Thoracic aorta (tissue), 2 donors: ENCODE measurements around the gene GGA3. TPM values are rescaled to one million over a fixed set of nuclear protein-coding genes. Genes with fewer than 3 reads are reported as not detected.
"Not testable (repeated sequence)": the region's sequence is repeated elsewhere in the genome, so short reads cannot be mapped to it uniquely, and the experiment has no call there.

Experiments
- ATAC-seq: fragments of 150-250 bp; one replicate; pipeline ENCODE4 v1.8.0; 2017; ENCODE audit warnings: low read depth; ENCODE audit not compliant: insufficient number of reproducible peaks, low FRiP score
- DNase-seq: peaks from one replicate; pipeline ENCODE4 v3.0.0-alpha.2; 2020; ENCODE audit warnings: low spot score
- H3K27ac ChIP-seq, 2 donors: fragments of 200-600 bp; sonication (generic); 1 replicate in 1 of 2; 2 replicates in 1 of 2; pipeline ENCODE4 v1.5.1; 2016; ENCODE audit warnings: mild to moderate bottlenecking in 2 of 2, moderate library complexity in 2 of 2
- H3K27me3 ChIP-seq: fragments of 200-600 bp; sonication (generic); replicated peaks from 2 replicates; pipeline ENCODE4 v1.6.0; 2016; ENCODE audit warnings: mild to moderate bottlenecking; ENCODE audit not compliant: insufficient read depth
- H3K36me3 ChIP-seq: fragments of 200-600 bp; sonication (generic); one replicate; pipeline ENCODE4 v1.5.1; 2016
- H3K4me1 ChIP-seq, 2 donors: fragments of 200-600 bp; sonication (generic); 1 replicate in 1 of 2; 2 replicates in 1 of 2; pipeline versions ENCODE4 v1.5.1 to v1.6.0; 2016; ENCODE audit warnings: low read depth in 2 of 2, mild to moderate bottlenecking in 1 of 2; ENCODE audit not compliant: control insufficient read depth in 1 of 2
- H3K4me3 ChIP-seq: fragments of 200-600 bp; sonication (generic); 2 replicates; pipeline ENCODE4 v1.5.1; 2016; ENCODE audit warnings: mild to moderate bottlenecking
- H3K9me3 ChIP-seq: fragments of 200-600 bp; sonication (generic); 2 replicates; pipeline ENCODE4 v1.5.1; 2016
- total RNA-seq, 2 donors: library from RNA; depleted of rRNA; stranded (reverse); fragments of >200 nt; gene quantifications; one replicate each; pipeline versions ENCODE4 v1.1.0 to v1.2.3, GENCODE V29; 2016
- TF ChIP-seq, protein P1 (sequence below): fragments of 200-600 bp; sonication (generic); IDR thresholded peaks from one replicate; pipeline ENCODE4 v1.5.1; 2019; ENCODE audit warnings: antibody characterized with exemption

Gene GGA3
- total RNA-seq, 2 donors from 2014 or later, result 33.3 to 41.9 TPM

DNA sequence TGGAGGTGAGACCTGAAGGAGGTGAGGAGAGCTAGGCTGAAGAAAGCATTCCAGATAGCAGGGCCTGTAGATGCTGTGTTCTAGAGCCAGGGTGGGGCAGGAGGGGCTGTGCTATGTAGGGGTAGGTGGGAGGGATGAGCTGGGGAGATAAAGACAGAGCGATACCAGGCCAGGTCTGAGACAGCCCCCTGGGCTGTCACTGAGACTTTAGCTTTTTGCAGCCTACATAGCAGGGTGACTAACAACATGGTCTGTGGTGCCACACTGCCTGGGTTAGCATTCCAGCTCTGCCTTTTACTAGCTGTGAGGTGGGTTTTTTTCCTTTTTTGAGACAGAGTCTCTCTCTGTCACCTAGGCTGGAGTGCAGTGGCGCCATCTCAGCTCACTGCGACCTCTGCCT is 41.6 kb downstream of the GGA3 start:
- no peak for ATAC-seq

DNA sequence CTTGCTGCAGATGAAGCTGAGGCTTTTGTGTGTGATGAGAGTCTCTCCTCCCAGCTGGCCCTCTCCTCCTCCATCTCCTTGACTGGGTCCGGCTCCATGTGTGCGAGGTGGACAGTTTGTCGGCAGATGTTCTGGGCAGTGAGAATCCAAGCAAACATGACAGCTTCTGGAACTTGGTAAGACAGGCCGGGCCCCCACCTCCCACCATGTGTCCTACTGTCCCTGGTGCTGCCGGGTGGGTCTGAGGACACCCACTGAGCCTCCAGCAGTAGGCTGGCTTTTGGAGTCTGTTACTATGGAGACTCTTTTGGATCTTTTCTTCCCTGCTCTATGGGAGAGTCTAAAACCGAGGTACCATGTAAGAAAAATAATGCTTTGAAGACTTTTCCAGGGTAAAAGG is 43.3 kb downstream of the GGA3 start:
- no peak for ATAC-seq
- Histone ChIP-seq H3K4me3 (no peak overlapping the region), H3K36me3 (peaks cover 54% of the 10 kb centered on the region), H3K27me3 (no peaks in the 10 kb centered on the region), H3K4me1 (no peaks in the 10 kb centered on the region), H3K27ac (no peak overlapping the region), H3K9me3 (no peaks in the 10 kb centered on the region)
- no peak for DNase-seq
- TF ChIP-seq, protein P1, sequence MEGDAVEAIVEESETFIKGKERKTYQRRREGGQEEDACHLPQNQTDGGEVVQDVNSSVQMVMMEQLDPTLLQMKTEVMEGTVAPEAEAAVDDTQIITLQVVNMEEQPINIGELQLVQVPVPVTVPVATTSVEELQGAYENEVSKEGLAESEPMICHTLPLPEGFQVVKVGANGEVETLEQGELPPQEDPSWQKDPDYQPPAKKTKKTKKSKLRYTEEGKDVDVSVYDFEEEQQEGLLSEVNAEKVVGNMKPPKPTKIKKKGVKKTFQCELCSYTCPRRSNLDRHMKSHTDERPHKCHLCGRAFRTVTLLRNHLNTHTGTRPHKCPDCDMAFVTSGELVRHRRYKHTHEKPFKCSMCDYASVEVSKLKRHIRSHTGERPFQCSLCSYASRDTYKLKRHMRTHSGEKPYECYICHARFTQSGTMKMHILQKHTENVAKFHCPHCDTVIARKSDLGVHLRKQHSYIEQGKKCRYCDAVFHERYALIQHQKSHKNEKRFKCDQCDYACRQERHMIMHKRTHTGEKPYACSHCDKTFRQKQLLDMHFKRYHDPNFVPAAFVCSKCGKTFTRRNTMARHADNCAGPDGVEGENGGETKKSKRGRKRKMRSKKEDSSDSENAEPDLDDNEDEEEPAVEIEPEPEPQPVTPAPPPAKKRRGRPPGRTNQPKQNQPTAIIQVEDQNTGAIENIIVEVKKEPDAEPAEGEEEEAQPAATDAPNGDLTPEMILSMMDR, result no peak

More for the DNA sequence above, 41.6 kb downstream of the GGA3 start:
- no peak overlapping the region for H3K4me3 ChIP-seq
- no peak overlapping the region for H3K27ac ChIP-seq
- TF ChIP-seq, protein P1, result no peak
- no peaks in the 10 kb centered on the region for H3K27me3 ChIP-seq
- peaks cover 39% of the 10 kb centered on the region for H3K36me3 ChIP-seq
- no peak for DNase-seq
- H3K4me1 ChIP-seq, result no peaks in the 10 kb centered on the region
- H3K9me3 ChIP-seq, result no peaks in the 10 kb centered on the region

DNA sequence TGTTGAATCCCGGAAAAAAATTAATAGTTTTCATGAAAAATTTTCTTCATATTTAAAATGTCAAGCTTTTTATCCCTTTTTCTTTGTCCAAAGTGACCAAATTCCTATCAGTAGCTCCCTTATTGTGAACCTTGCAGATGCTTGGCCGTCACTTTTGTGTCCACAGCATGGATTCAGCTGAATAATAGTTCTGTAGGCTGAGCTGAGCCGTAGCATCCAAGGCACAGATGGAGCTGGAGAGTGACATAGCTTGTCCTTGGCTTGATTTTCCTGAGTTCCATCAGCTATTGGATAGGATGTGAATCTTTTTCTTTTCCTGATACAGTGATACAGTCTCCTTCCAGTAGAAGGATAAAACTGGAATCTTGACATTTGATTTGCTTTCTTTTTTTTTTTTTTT is 52.3 kb downstream of the GGA3 start:
- H3K9me3 ChIP-seq, result no peaks in the 10 kb centered on the region
- no peak overlapping the region for H3K27ac ChIP-seq
- TF ChIP-seq, protein P1, result no peak
- peaks cover 18 to 20% of the 10 kb centered on the region in 2 donors for H3K4me1 ChIP-seq
- H3K4me3 ChIP-seq, result no peak overlapping the region
- peaks cover 36% of the 10 kb centered on the region for H3K36me3 ChIP-seq
- DNase-seq (no peak), ATAC-seq (no peak)
- H3K27me3 ChIP-seq, result no peaks in the 10 kb centered on the region

DNA sequence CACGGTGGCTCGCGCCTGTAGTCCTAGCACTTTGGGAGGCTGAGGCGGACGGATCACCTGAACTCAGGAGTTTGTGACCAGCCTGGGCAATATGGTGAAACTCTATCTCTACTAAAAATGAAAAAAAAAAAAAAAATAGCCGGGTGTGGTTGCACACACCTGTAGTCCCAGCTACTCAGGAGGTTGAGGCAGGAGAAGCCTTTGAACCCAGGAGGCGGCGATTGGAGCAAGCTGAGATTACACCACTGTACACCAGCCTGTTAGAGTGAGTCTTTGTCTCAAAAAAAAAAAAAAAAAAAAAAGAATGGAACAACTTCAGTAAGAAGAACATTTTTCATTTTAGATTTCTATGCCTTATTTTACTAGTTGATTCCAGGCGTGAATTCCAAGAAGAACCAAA is 53.2 kb downstream of the GGA3 start:
- Histone ChIP-seq H3K27ac (no peak overlapping the region), H3K9me3 (no peaks in the 10 kb centered on the region), H3K36me3 (peaks cover 27% of the 10 kb centered on the region), H3K27me3 (no peaks in the 10 kb centered on the region), H3K4me3 (no peak overlapping the region), H3K4me1 (peaks cover 18 to 20% of the 10 kb centered on the region in 2 donors)
- no peak for ATAC-seq
- TF ChIP-seq, protein P1, result no peak
- DNase-seq, result no peak

DNA sequence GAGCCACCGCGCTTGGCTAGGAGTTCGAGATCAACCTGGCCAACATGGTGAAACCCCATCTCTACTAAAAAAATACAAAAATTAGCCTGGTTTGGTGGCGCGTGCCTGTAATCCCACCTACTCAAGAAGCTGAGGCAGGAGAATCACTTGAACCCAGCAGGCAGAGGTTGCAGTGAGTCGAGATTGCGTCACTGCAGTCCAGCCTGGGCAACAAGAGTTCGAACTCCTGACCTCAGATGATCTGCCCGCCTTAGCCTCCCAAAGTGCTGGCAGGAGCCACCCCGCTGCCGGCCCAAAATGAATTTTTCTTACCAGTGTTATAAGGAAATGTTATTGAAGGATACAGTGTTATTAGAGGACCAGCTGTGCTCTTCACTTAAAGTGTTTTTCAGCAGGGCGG is 53.6 kb downstream of the GGA3 start:
- H3K4me3 ChIP-seq, result no peak overlapping the region
- TF ChIP-seq, protein P1, result no peak
- no peaks in the 10 kb centered on the region for H3K9me3 ChIP-seq
- H3K36me3 ChIP-seq, result peaks cover 23% of the 10 kb centered on the region
- peaks cover 18 to 20% of the 10 kb centered on the region in 2 donors for H3K4me1 ChIP-seq
- H3K27ac ChIP-seq, result no peak overlapping the region
- no peaks in the 10 kb centered on the region for H3K27me3 ChIP-seq
- ATAC-seq (no peak), DNase-seq (no peak)

DNA sequence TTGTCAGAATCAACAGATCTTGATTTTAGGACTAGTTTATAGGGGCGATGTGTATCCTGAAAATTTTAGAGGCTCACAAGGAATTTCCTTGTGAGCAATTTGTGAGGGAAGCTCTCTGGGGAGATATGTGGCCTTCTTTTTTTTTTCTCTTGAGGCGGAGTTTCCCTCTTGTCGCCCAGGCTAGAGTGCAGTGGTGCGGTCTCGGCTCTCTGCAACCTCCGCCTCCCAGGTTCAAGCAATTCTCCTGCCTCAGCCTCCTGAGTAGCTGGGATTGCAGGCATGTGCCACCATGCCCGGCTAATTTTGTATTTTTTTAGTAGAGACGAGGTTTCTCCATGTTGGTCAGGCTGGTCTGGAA is 54.4 kb downstream of the GGA3 start:
- ATAC-seq, H3K27ac ChIP-seq, H3K27me3 ChIP-seq, H3K9me3 ChIP-seq, DNase-seq: not testable (repeated sequence)
- H3K4me1 ChIP-seq, result peaks cover 18 to 20% of the 10 kb centered on the region in 2 donors
- H3K4me3 ChIP-seq, result peak overlapping the region; percentile 88
- H3K36me3 ChIP-seq, result peaks cover 18% of the 10 kb centered on the region
